Fibroblast of pulmonary artery (primary cell): ENCODE data around the gene STXBP5.

Experiments
- DNase-seq: peaks from one replicate; pipeline ENCODE4 v3.0.0-alpha.2; 2010; ENCODE audit warnings: low read depth
- H3K4me3 ChIP-seq: replicated peaks from 2 replicates; pipeline ENCODE4 v1.5.1; 2011; ENCODE audit warnings: low read depth, mild to moderate bottlenecking, control low read depth, low read length, moderate library complexity
- CTCF ChIP-seq: IDR thresholded peaks from 2 replicates; pipeline ENCODE4 v1.5.1; 2011; ENCODE audit warnings: mild to moderate bottlenecking, control low read depth, low read length, inconsistent platforms; ENCODE audit errors: missing control alignments

The STXBP5 gene

GRCh38 chr6:147201885-147202515, 2.2 kb upstream of the STXBP5 start:
- peak overlapping the region; percentile 87 for H3K4me3 ChIP-seq
- no peak for TF ChIP-seq CTCF
- peak; percentile 41 for DNase-seq

GRCh38 chr6:147202516-147203310, 1.5 kb upstream of the STXBP5 start:
- DNase-seq: peak; percentile 99
- TF ChIP-seq CTCF: no peak
- H3K4me3 ChIP-seq: peak overlapping the region; percentile 87

- peak; percentile 86 for DNase-seq
- TF ChIP-seq CTCF: no peak
- H3K4me3 ChIP-seq: peak overlapping the region; percentile 87
These were observed 732 bp upstream of the STXBP5 start for GRCh38 chr6:147203311-147204059.

- peak overlapping the region; percentile 87 for H3K4me3 ChIP-seq
- DNase-seq: no peak
- no peak for TF ChIP-seq CTCF
These were observed 660 bp downstream of the STXBP5 start for GRCh38 chr6:147204843-147205311.

- peak overlapping the region; percentile 87 for H3K4me3 ChIP-seq
- TF ChIP-seq CTCF: no peak
- peak; percentile 36 for DNase-seq
These were observed 1.7 kb downstream of the STXBP5 start for GRCh38 chr6:147205690-147206600.

- peak; percentile 35 for DNase-seq
- TF ChIP-seq CTCF: no peak
- H3K4me3 ChIP-seq: peak overlapping the region; percentile 87
These were observed 3.1 kb downstream of the STXBP5 start for GRCh38 chr6:147207351-147207750.
